ENCODE data around the gene AAMDC. TPM values are rescaled to one million over a fixed set of nuclear protein-coding genes. Genes with fewer than 3 reads are reported as not detected.
A peak's percentile ranks its signal among the peaks of the same experiment; 100 is the strongest.

AAMDC gene
- total RNA-seq, 6 experiments from 2014 or later: 33.3 to 48.5 (median 39.5) TPM

- peaks cover 17% of the 10 kb centered on the region for H3K36me3 Mint-ChIP-seq (ENCODE audit: low read depth)
- peak overlapping the region; percentile 46 for H3K27ac Mint-ChIP-seq
- no peaks in the 10 kb centered on the region for H3K27me3 Mint-ChIP-seq (ENCODE audit: insufficient read depth)
- peaks cover 26% of the 10 kb centered on the region for H3K4me1 Mint-ChIP-seq (ENCODE audit: low read depth)
- H3K4me3 Mint-ChIP-seq: no peak overlapping the region
- DNase-seq: peak; percentile 47
- no peaks in the 10 kb centered on the region for H3K9me3 Mint-ChIP-seq
- TF ChIP-seq CTCF (IDR thresholded peaks at IDR 0.05): no peak
Observed at GRCh38 chr11:77865805-77866204, 44.9 kb downstream of the AAMDC start.

GRCh38 chr11:77866336-77866735 is 45.4 kb downstream of the AAMDC start:
- TF ChIP-seq CTCF (IDR thresholded peaks at IDR 0.05): no peak
- H3K9me3 Mint-ChIP-seq: no peaks in the 10 kb centered on the region
- H3K4me3 Mint-ChIP-seq: no peak overlapping the region
- DNase-seq: no peak
- H3K4me1 Mint-ChIP-seq (ENCODE audit: low read depth): peaks cover 26% of the 10 kb centered on the region
- no peaks in the 10 kb centered on the region for H3K27me3 Mint-ChIP-seq (ENCODE audit: insufficient read depth)
- peaks cover 17% of the 10 kb centered on the region for H3K36me3 Mint-ChIP-seq (ENCODE audit: low read depth)
- peak overlapping the region; percentile 46 for H3K27ac Mint-ChIP-seq

- Mint-ChIP-seq H3K4me3 (no peak overlapping the region), H3K36me3 (ENCODE audit: low read depth) (peaks cover 23% of the 10 kb centered on the region), H3K27ac (no peak overlapping the region), H3K9me3 (no peaks in the 10 kb centered on the region), H3K27me3 (ENCODE audit: insufficient read depth) (no peaks in the 10 kb centered on the region), H3K4me1 (ENCODE audit: low read depth) (peaks cover 26% of the 10 kb centered on the region)
- DNase-seq: no peak
- no peak for TF ChIP-seq CTCF (IDR thresholded peaks at IDR 0.05)
Observed at GRCh38 chr11:77868744-77869143, 47.8 kb downstream of the AAMDC start.

GRCh38 chr11:77871855-77872254 is 50.9 kb downstream of the AAMDC start:
- H3K4me3 Mint-ChIP-seq: no peak overlapping the region
- peaks cover 23% of the 10 kb centered on the region for H3K36me3 Mint-ChIP-seq (ENCODE audit: low read depth)
- no peak overlapping the region for H3K27ac Mint-ChIP-seq
- DNase-seq: no peak
- TF ChIP-seq CTCF (IDR thresholded peaks at IDR 0.05): no peak
- peaks cover 12% of the 10 kb centered on the region for H3K4me1 Mint-ChIP-seq (ENCODE audit: low read depth)
- no peaks in the 10 kb centered on the region for H3K27me3 Mint-ChIP-seq (ENCODE audit: insufficient read depth)
- no peaks in the 10 kb centered on the region for H3K9me3 Mint-ChIP-seq

GRCh38 chr11:77873345-77873744 is 52.4 kb downstream of the AAMDC start:
- H3K9me3 Mint-ChIP-seq: no peaks in the 10 kb centered on the region
- H3K27ac Mint-ChIP-seq: no peak overlapping the region
- peaks cover 23% of the 10 kb centered on the region for H3K36me3 Mint-ChIP-seq (ENCODE audit: low read depth)
- no peak for TF ChIP-seq CTCF (IDR thresholded peaks at IDR 0.05)
- H3K4me1 Mint-ChIP-seq (ENCODE audit: low read depth): peaks cover 12% of the 10 kb centered on the region
- no peak overlapping the region for H3K4me3 Mint-ChIP-seq
- H3K27me3 Mint-ChIP-seq (ENCODE audit: insufficient read depth): no peaks in the 10 kb centered on the region
- DNase-seq: no peak

GRCh38 chr11:77874206-77874605 is 53.3 kb downstream of the AAMDC start:
- Mint-ChIP-seq H3K9me3 (no peaks in the 10 kb centered on the region), H3K4me1 (ENCODE audit: low read depth) (peaks cover 21% of the 10 kb centered on the region), H3K4me3 (no peak overlapping the region), H3K27ac (no peak overlapping the region), H3K36me3 (ENCODE audit: low read depth) (peaks cover 22% of the 10 kb centered on the region), H3K27me3 (ENCODE audit: insufficient read depth) (no peaks in the 10 kb centered on the region)
- no peak for DNase-seq
- TF ChIP-seq CTCF (IDR thresholded peaks at IDR 0.05): no peak
